GM19035 (cell line): ENCODE data around the gene SLC16A11.
"Not testable (repeated sequence)": the region's sequence is repeated elsewhere in the genome, so short reads cannot be mapped to it uniquely, and the experiment has no call there.

Experiments used
- ATAC-seq: cut with Tn5 transposase; IDR thresholded peaks from one replicate; pipeline ENCODE4 v1.9.1; 2021; ENCODE audit not compliant: unreplicated experiment

Gene SLC16A11

GRCh38 chr17:7011415-7011814 is 32.5 kb downstream of the SLC16A11 start:
- ATAC-seq = no peak

- no peak for ATAC-seq
These were observed 33.4 kb downstream of the SLC16A11 start for GRCh38 chr17:7010523-7010922.

- no peak for ATAC-seq
These were observed 36.7 kb downstream of the SLC16A11 start for GRCh38 chr17:7007143-7007542.

- ATAC-seq = no peak
These were observed 38.2 kb downstream of the SLC16A11 start for GRCh38 chr17:7005716-7006115.

GRCh38 chr17:7004398-7005253 is 39.3 kb downstream of the SLC16A11 start:
- ATAC-seq = peak; percentile 55

GRCh38 chr17:7003745-7004144 is 40.1 kb downstream of the SLC16A11 start:
- ATAC-seq = no peak

- no peak for ATAC-seq
These were observed 41.4 kb downstream of the SLC16A11 start for GRCh38 chr17:7002288-7003047.

GRCh38 chr17:7001318-7001961 is 42.5 kb downstream of the SLC16A11 start:
- no peak for ATAC-seq

GRCh38 chr17:6998855-6999508 is 44.9 kb downstream of the SLC16A11 start:
- ATAC-seq = no peak

GRCh38 chr17:6997171-6997570 is 46.7 kb downstream of the SLC16A11 start:
- ATAC-seq = no peak

- no peak for ATAC-seq
These were observed 47.5 kb downstream of the SLC16A11 start for GRCh38 chr17:6996256-6997011.

GRCh38 chr17:6995500-6996255 is 48.2 kb downstream of the SLC16A11 start, which contains the start of gene ALOX12:
Gene ALOX12, plus strand, starts transcription at chr17:6996049. Its CDS starts 69 bp downstream, at chr17:6996118.
- ATAC-seq = no peak

GRCh38 chr17:6994666-6995256 is 49.1 kb downstream of the SLC16A11 start:
- ATAC-seq = no peak

GRCh38 chr17:6994118-6994598 is 49.7 kb downstream of the SLC16A11 start:
- ATAC-seq = no peak

- ATAC-seq = not testable (repeated sequence)
These were observed 50.3 kb downstream of the SLC16A11 start for GRCh38 chr17:6993613-6994056.
